ENCODE results near the gene SLC1A2. TPM values are rescaled to one million over a fixed set of nuclear protein-coding genes. Genes with fewer than 3 reads are reported as not detected.

Gene SLC1A2
- polyA plus RNA-seq, 4 donors, result 0.14 to 0.64 (median 0.42) TPM

- DNase-seq (ENCODE audit: low read depth in 4 of 4, low spot score in 3 of 4), result no peak
These were observed 112.1 kb downstream of the SLC1A2 start for GRCh38 chr11:35307221-35307621.

DNA sequence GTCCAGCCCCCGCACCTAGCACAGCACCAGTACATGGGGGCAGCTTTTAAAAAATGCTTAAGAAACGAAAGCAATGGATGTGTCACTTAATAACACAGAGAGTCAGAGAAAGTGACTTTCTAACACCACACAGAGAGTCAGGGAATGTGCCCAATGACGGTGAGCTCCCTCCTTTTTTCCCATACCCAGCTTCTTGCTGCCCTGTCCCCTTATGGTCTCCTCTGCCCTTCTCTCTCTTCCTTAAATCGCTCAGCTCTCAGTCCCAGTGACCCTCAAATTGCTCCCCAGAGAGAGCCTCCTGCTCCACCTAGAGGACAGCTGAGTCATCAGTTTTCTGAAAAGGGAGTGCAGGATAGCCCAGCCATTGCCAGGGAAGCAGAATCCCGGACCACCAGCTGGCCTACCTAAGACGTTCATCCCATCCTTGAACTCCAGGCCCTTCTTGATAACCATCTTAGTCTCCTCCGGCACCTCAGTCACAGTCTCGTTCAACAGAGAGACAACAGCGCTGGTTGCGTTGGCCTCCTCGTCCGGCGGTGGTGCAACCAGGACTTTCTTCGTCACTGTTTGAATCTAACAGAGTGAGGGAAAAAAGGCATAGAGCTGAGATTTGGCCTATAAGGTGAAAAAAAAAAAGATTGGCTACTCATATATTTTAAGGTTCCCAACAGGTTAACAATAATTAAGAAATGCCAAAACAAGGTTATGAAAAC lies 113.5 kb downstream of the SLC1A2 start:
- peak; percentile 13 to 30 (median 18) for DNase-seq (ENCODE audit: low read depth in 4 of 4, low spot score in 3 of 4)

DNA sequence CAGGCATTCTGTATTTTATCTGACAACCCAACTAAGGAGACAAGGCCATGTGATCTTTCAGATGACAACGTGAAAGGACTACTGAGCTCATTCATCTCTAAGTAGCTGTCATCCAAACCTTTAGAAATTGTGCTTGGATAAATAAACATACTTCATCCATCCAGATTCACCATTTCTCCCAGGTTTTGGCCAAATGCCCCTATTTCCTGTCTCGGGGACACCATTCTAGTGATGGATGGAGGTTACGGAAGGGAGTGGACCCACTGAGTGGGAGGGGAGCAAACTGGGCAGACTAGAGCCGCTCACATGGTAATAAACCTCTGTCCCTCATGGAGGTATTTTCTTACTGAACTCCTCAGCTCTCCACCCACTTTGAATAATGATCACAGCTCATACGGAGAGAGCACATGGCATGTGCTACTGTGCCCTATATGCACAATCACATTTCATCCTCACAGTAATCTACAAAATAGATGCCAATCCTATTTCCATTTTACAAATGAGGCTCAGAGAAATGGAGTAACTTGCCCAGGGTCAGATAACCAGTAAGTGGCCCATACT lies 114.4 kb downstream of the SLC1A2 start:
- no peak for DNase-seq (ENCODE audit: low read depth in 4 of 4, low spot score in 3 of 4)

GRCh38 chr11:35304386-35304775 lies 115.0 kb downstream of the SLC1A2 start:
- DNase-seq (ENCODE audit: low read depth in 4 of 4, low spot score in 3 of 4), result no peak

DNA sequence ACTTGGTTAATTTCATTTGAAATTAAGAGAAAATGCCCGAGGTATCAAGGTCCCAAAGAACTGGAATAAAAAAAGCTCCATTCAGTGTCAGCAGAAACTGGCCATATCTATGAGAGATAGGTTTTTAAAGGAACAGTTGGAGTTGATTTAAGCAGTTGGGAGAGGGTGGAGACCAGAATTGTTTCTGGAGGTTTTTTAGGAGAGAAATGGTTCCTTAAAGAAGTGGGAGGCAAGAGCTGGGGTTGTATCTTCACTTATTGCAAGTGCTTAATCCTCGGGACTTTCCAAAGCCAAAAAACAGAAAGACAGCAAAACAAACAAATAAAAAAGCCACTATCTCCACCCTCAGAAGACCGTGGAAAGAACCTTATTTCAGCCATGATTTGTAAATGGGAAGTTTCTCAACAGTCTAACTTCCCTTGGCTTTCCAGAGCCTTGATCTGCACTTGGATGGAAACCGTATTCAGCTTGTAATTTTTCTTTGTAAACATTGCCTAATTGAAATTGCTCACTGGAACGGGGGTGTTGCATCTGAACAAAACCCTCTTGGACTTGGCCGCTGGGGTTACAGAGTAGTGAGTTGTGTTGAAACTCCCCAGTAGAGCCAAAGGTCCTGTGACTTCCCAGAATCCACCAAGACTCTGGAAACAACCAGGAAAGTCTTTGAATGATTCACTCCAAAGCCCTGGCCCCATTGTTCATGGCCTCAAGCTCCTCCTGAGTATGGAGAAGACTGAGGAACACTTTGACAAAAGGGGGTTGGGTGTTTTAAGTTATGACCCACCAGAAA lies 115.6 kb downstream of the SLC1A2 start:
- no peak for DNase-seq (ENCODE audit: low read depth in 4 of 4, low spot score in 3 of 4)

DNA sequence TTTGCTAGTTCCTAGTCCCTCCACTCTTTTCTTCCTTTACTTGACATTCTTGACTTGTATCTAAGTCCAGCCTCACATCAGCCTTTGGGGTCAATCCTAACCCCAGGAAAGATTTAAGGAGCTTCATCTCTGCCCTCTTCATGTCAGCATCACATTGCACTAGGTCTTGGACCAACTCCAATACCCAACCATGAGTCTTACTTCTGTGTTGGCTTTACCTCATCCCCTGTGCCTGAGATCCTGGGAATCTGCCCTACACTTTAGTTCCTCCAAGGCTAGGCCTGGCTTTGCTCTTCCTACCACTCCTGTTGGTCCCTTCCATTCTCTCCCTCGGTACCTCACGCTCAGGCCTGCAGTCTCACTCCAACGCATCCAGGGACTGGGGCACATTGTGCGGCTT lies 117.0 kb downstream of the SLC1A2 start:
- no peak for DNase-seq (ENCODE audit: low read depth in 4 of 4, low spot score in 3 of 4)

DNA sequence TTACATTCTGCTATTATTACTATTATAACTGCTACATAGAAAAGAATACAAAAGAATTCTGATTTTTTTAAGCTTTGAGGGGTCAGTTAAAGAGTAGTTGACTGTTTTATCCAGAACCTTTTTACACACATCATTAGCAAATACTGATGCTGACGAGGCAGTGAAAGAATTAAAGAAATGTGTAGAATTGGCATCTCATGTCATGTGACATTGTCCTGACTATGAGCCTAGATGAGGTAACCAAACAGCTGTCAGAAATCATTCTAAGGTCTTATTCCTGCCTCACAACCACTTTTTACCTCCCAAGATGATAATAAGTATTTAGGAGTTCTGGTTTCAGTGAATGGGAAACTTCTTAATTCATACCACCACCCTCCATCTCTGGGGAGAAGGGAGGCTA lies 121.0 kb downstream of the SLC1A2 start:
- no peak for DNase-seq (ENCODE audit: low read depth in 4 of 4, low spot score in 3 of 4)

DNA sequence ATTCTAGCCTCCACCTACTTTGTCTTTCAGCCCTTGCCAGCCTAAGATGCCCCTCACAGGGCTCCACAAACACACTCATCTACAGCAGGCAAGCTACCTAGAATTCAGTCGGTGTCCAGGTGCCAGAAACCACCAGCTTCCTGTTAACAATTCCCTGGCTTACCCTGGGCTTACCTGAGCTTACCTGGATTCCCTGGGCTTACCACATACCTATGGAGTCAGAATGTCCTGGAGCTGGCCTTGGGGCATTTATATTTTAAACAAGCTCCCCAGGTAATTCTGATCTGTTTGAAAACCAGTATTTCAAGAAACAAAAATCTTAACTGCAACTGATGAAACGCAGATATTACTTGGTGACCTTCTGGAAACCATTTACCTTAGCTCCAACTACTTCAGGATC lies 123.6 kb downstream of the SLC1A2 start:
- DNase-seq (ENCODE audit: low read depth in 4 of 4, low spot score in 3 of 4), result no peak

- no peak for DNase-seq (ENCODE audit: low read depth in 4 of 4, low spot score in 3 of 4)
These were observed 125.7 kb downstream of the SLC1A2 start for GRCh38 chr11:35293699-35294098.

DNA sequence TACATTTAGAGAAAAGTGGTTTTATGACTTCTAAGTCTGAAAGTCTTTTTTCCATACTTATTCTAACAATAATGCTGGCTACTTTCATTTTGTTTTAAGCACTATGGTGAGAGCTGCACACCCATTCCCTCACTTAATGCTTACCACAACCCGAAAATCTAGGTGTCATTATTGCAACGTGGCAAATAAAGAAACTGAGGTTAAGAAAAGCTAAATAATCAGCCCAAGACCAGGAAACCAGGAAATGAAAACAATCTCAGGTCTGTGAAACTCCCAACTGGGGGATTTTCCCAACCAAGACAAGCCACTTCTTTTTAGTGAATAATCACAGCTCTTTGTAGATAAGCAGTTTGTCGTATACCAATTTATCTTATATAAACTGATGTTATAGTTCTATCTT lies 126.3 kb downstream of the SLC1A2 start:
- DNase-seq (ENCODE audit: low read depth in 4 of 4, low spot score in 3 of 4), result no peak

GRCh38 chr11:35292279-35292678 lies 127.1 kb downstream of the SLC1A2 start:
- no peak for DNase-seq (ENCODE audit: low read depth in 4 of 4, low spot score in 3 of 4)

- DNase-seq (ENCODE audit: low read depth in 4 of 4, low spot score in 3 of 4), result no peak
These were observed 128.5 kb downstream of the SLC1A2 start for GRCh38 chr11:35290876-35291275.

DNA sequence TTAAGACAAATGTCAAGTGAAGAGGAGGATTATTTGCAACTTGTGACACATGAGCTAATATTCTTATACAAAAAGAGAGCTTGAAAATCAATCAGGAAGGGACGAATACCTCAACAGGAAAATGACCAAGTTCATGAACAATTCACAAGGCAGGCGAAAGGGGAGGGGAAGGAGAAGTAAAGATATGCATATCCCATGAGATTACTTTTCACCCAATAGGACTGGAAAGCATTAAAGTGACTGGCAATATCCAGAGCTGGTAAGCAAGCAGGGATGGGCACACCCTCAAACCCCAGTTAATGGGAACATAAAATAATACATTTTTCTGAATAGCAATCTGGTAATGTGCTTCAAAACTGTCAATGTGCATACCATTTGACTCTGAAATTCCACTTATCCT lies 129.5 kb downstream of the SLC1A2 start:
- DNase-seq (ENCODE audit: low read depth in 4 of 4, low spot score in 3 of 4), result no peak

- no peak for DNase-seq (ENCODE audit: low read depth in 4 of 4, low spot score in 3 of 4)
These were observed 130.4 kb downstream of the SLC1A2 start for GRCh38 chr11:35288817-35289541.

GRCh38 chr11:35288309-35288708 lies 131.0 kb downstream of the SLC1A2 start:
- DNase-seq (ENCODE audit: low read depth in 4 of 4, low spot score in 3 of 4), result no peak

- no peak for DNase-seq (ENCODE audit: low read depth in 4 of 4, low spot score in 3 of 4)
These were observed 131.9 kb downstream of the SLC1A2 start for GRCh38 chr11:35287344-35287890.

GRCh38 chr11:35286126-35286525 lies 133.2 kb downstream of the SLC1A2 start:
- no peak for DNase-seq (ENCODE audit: low read depth in 4 of 4, low spot score in 3 of 4)

DNA sequence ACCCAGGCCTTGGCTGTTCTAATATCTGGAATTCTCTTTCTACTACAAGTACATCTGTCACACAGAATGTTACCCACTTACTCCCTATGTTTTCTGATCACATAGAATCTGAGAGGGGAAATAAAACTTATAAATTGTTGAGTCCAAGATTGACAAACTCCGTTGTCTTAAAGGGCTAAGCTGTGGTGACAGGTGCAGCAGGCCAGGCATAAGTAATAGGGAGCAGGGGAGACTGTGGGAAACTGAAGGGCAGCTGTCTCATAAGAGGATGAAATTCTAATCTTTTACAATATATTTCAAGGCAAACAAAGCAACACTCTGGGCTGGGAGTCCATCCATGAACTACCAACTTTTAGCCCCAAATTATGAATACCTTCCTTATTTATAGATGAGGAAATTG lies 133.9 kb downstream of the SLC1A2 start:
- no peak for DNase-seq (ENCODE audit: low read depth in 4 of 4, low spot score in 3 of 4)

- DNase-seq (ENCODE audit: low read depth in 4 of 4, low spot score in 3 of 4), result no peak
These were observed 137.0 kb downstream of the SLC1A2 start for GRCh38 chr11:35282221-35282882.

DNA sequence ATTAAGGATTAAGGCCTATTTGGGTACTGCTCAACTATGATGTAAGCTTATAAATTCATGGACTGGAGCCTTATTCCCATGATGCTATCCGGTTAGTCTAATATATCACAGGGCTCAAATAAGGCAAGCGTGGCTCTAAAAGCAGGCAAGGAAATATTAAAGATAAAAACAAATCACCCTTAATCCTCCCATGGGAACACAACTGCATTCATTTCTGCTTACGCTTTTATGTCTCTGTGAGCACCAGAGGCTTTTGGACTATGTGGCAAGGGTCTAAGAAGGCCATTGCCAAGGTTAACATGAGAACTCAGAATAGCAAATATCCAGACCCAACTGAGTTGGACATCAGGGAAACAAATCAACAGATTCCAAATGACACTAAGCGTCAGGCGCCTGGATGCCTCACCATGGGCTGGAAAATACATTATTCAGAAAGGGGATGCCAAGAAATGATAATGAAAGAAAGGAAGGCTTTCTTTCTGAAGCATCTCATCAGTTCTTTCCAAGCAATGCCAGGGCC lies 138.1 kb downstream of the SLC1A2 start:
- no peak for DNase-seq (ENCODE audit: low read depth in 4 of 4, low spot score in 3 of 4)
